OCI-LY3 (cell line): ENCODE measurements around the gene CMSS1.

Source experiments
- H2AFZ ChIP-seq: fragments of 200-600, 300-600 bp; shearing (Covaris generic); 2 replicates; pipeline ENCODE4 v1.6.0; 2014; ENCODE audit warnings: antibody characterized with exemption, low read depth, low read length
- H3K27ac ChIP-seq: fragments of 200-600, 300-600 bp; sonication (generic); 2 replicates; pipeline ENCODE4 v1.5.1; 2014; ENCODE audit warnings: mild to moderate bottlenecking, low read length, moderate library complexity, mixed read lengths
- H3K27me3 ChIP-seq: fragments of 200-600, 300-600 bp; sonication (generic); 2 replicates; pipeline ENCODE4 v1.6.1; 2014; ENCODE audit warnings: low read depth, low read length, mixed read lengths
- H3K36me3 ChIP-seq: fragments of 200-600, 300-600 bp; sonication (generic); replicated peaks from 2 replicates; pipeline ENCODE3; 2014; ENCODE audit warnings: low read depth, low read length, mixed read lengths
- H3K4me1 ChIP-seq: fragments of 300-600, 200-600 bp; sonication (generic); 2 replicates; pipeline ENCODE4 v1.6.1; 2014; ENCODE audit warnings: low read length, mixed read lengths
- H3K4me2 ChIP-seq: fragments of 200-600, 300-600 bp; sonication (generic); 2 replicates; pipeline ENCODE4 v1.6.1; 2014; ENCODE audit warnings: low read length, mixed read lengths
- H3K4me3 ChIP-seq: fragments of 300-600, 200-600 bp; sonication (generic); 2 replicates; pipeline ENCODE4 v1.5.1; 2014; ENCODE audit warnings: antibody characterized with exemption, mild to moderate bottlenecking, low read length, moderate library complexity
- H3K79me2 ChIP-seq: fragments of 300-600, 200-600 bp; shearing (Covaris generic); 2 replicates; pipeline ENCODE4 v1.6.1; 2014; ENCODE audit warnings: mild to moderate bottlenecking, low read length, mixed read lengths
- H3K9ac ChIP-seq: fragments of 300-600, 200-600 bp; shearing (Covaris generic); 2 replicates; pipeline ENCODE4 v1.6.0; 2014; ENCODE audit warnings: mild to moderate bottlenecking, low read length, moderate library complexity
- H3K9me3 ChIP-seq: fragments of 200-600, 300-600 bp; shearing (Covaris generic); 2 replicates; pipeline ENCODE4 v1.6.1; 2014; ENCODE audit warnings: low read length, mixed read lengths; ENCODE audit not compliant: insufficient read depth
- H4K20me1 ChIP-seq: fragments of 200-600, 300-600 bp; sonication (generic); 2 replicates; pipeline ENCODE4 v1.6.1; 2016; ENCODE audit warnings: low read length, mixed read lengths; ENCODE audit not compliant: insufficient read depth
- CTCF ChIP-seq: fragments of 200-600, 300-600 bp; sonication (generic); IDR thresholded peaks from 2 replicates; pipeline ENCODE4 v1.5.1; 2014; ENCODE audit warnings: antibody characterized with exemption, low read length, low read depth
- EZH2phosphoT487 ChIP-seq: fragments of 200-600 bp; shearing (Covaris generic); IDR thresholded peaks from 2 replicates; pipeline ENCODE4 v1.6.1; 2018; ENCODE audit warnings: antibody characterized with exemption, mixed run types, low read depth

The CMSS1 gene

GRCh38 chr3:100210772-100211135 is 393.1 kb downstream of the CMSS1 start:
- TF ChIP-seq CTCF (no peak), EZH2phosphoT487 (no peak)
- Histone ChIP-seq H3K9ac (no peak overlapping the region), H3K4me2 (no peak overlapping the region), H3K27ac (no peak overlapping the region), H3K79me2 (no peaks in the 10 kb centered on the region), H2AFZ (no peak overlapping the region), H4K20me1 (no peaks in the 10 kb centered on the region), H3K9me3 (no peaks in the 10 kb centered on the region), H3K36me3 (no peaks in the 10 kb centered on the region), H3K4me3 (no peak overlapping the region), H3K27me3 (peaks cover 3% of the 10 kb centered on the region; the same call in 1 of the 2 replicates), H3K4me1 (no peaks in the 10 kb centered on the region)

GRCh38 chr3:100213891-100214573 is 396.4 kb downstream of the CMSS1 start:
- no peaks in the 10 kb centered on the region for H4K20me1 ChIP-seq
- no peak for TF ChIP-seq CTCF
- TF ChIP-seq EZH2phosphoT487 = no peak
- no peaks in the 10 kb centered on the region for H3K4me1 ChIP-seq
- H3K36me3 ChIP-seq = no peaks in the 10 kb centered on the region
- no peak overlapping the region for H2AFZ ChIP-seq
- H3K9me3 ChIP-seq = no peaks in the 10 kb centered on the region
- no peaks in the 10 kb centered on the region for H3K79me2 ChIP-seq
- H3K27me3 ChIP-seq = peaks cover 6% of the 10 kb centered on the region; the same call in 1 of the 2 replicates
- H3K27ac ChIP-seq = no peak overlapping the region
- H3K4me2 ChIP-seq = no peak overlapping the region
- H3K4me3 ChIP-seq = no peak overlapping the region
- no peak overlapping the region for H3K9ac ChIP-seq

GRCh38 chr3:100214574-100214964 is 396.9 kb downstream of the CMSS1 start:
- peaks cover 6% of the 10 kb centered on the region; the same call in 1 of the 2 replicates for H3K27me3 ChIP-seq
- H2AFZ ChIP-seq = no peak overlapping the region
- no peak overlapping the region for H3K4me2 ChIP-seq
- TF ChIP-seq CTCF (no peak), EZH2phosphoT487 (no peak)
- no peak overlapping the region for H3K27ac ChIP-seq
- no peaks in the 10 kb centered on the region for H3K36me3 ChIP-seq
- no peaks in the 10 kb centered on the region for H4K20me1 ChIP-seq
- no peak overlapping the region for H3K9ac ChIP-seq
- H3K4me1 ChIP-seq = no peaks in the 10 kb centered on the region
- H3K4me3 ChIP-seq = no peak overlapping the region
- no peaks in the 10 kb centered on the region for H3K9me3 ChIP-seq
- H3K79me2 ChIP-seq = no peaks in the 10 kb centered on the region

- no peaks in the 10 kb centered on the region for H4K20me1 ChIP-seq
- TF ChIP-seq EZH2phosphoT487 (no peak), CTCF (no peak)
- peaks cover 6% of the 10 kb centered on the region; the same call in 1 of the 2 replicates for H3K27me3 ChIP-seq
- no peaks in the 10 kb centered on the region for H3K9me3 ChIP-seq
- H3K9ac ChIP-seq = no peak overlapping the region
- no peaks in the 10 kb centered on the region for H3K79me2 ChIP-seq
- no peak overlapping the region for H3K27ac ChIP-seq
- no peak overlapping the region for H2AFZ ChIP-seq
- no peak overlapping the region for H3K4me2 ChIP-seq
- no peaks in the 10 kb centered on the region for H3K36me3 ChIP-seq
- no peak overlapping the region for H3K4me3 ChIP-seq
- H3K4me1 ChIP-seq = no peaks in the 10 kb centered on the region
These were observed 399.1 kb downstream of the CMSS1 start for GRCh38 chr3:100216713-100217112.
